Esophagus muscularis mucosa (tissue), 4 donors: ENCODE data around the gene FBXW11. TPM values are rescaled to one million over a fixed set of nuclear protein-coding genes. Genes with fewer than 3 reads are reported as not detected.
"Not testable (repeated sequence)": the region's sequence is repeated elsewhere in the genome, so short reads cannot be mapped to it uniquely, and the experiment has no call there.

ENCODE experiments used
- DNase-seq: peaks from one replicate; pipeline ENCODE4 v3.0.0-alpha.2; 2017; ENCODE audit errors: extremely low spot score
- H3K27ac ChIP-seq, 4 donors: fragments of 200-600 bp; sonication (generic); replicated peaks in 1 of 4; 1 replicate in 3 of 4; 2 replicates in 1 of 4; pipeline ENCODE4 v1.5.1; 2016 to 2019; ENCODE audit warnings: mild to moderate bottlenecking in 1 of 4
- H3K27me3 ChIP-seq, 4 donors: fragments of 200-600 bp; sonication (generic); one replicate each; pipeline versions ENCODE4 v1.5.1 to v1.6.0; 2016 to 2019
- H3K36me3 ChIP-seq, 4 donors: fragments of 200-600 bp; sonication (generic); one replicate each; pipeline ENCODE4 v1.5.1; 2016 to 2019
- H3K4me1 ChIP-seq, 4 donors: fragments of 200-600 bp; sonication (generic); one replicate each; pipeline ENCODE4 v1.5.1; 2016 to 2019
- H3K4me3 ChIP-seq, 4 donors: fragments of 200-600 bp; sonication (generic); 1 replicate in 2 of 4; 2 replicates in 2 of 4; pipeline ENCODE4 v1.5.1; 2016 to 2019; ENCODE audit warnings: mild to moderate bottlenecking in 4 of 4, moderate library complexity in 1 of 4
- H3K9me3 ChIP-seq, 4 donors: fragments of 200-600 bp; sonication (generic); 1 replicate in 3 of 4; 2 replicates in 1 of 4; pipeline ENCODE4 v1.5.1; 2016 to 2019
- CTCF ChIP-seq, 3 experiments: fragments of 200-600 bp in 2 of 3; fragments of 450-650 bp in 1 of 3; sonication (generic) in 2 of 3; IDR thresholded peaks; one replicate each; pipeline ENCODE4 v1.5.1; 2017 to 2019; ENCODE audit warnings: antibody characterized with exemption in 3 of 3, mild to moderate bottlenecking in 2 of 3, moderate library complexity in 1 of 3
- EP300 ChIP-seq: sonication (generic); formaldehyde crosslinking; IDR thresholded peaks from one replicate; pipeline ENCODE4 v1.6.1; 2017; ENCODE audit warnings: antibody characterized with exemption
- POLR2A ChIP-seq: fragments of 450-650 bp; IDR thresholded peaks from one replicate; pipeline ENCODE4 v1.6.1; 2017; ENCODE audit warnings: antibody characterized with exemption, moderate library complexity, mild to moderate bottlenecking, low read depth
- POLR2AphosphoS5 ChIP-seq, 2 donors: sonication (generic); formaldehyde crosslinking; IDR thresholded peaks; one replicate each; pipeline ENCODE4 v1.6.1; 2017; ENCODE audit warnings: antibody characterized with exemption in 2 of 2
- WGBS: methylation state at CpG from one replicate; pipeline ENCODE4 v1.1.5; 2018; 5-methylcytosine and 5-hydroxymethylcytosine counted together
- intact Hi-C: fragments of 100-400 bp; cut with DNase I; formaldehyde crosslinking; loops from one replicate; pipeline ENCODE4 v1.15.1; 2023
- total RNA-seq, 4 donors: library from RNA; depleted of rRNA; stranded (reverse); fragments of >200 nt; gene quantifications; one replicate each; pipeline versions ENCODE4 v1.1.0 to v1.2.1, GENCODE V29; 2016

Gene FBXW11
- total RNA-seq, 4 donors from 2014 or later = 60.8 to 75.6 (median 66.3) TPM

GRCh38 chr5:171927345-171927941 lies 79.0 kb downstream of the FBXW11 start:
- TF ChIP-seq EP300 (no peak), POLR2AphosphoS5 (IDR thresholded peaks at IDR 0.05) (no peak), CTCF (IDR thresholded peaks at IDR 0.05) (no peak), POLR2A (no peak)
- DNase-seq = no peak
- WGBS = 91% methylated on average over 3 of the region's 3 CpGs
- Histone ChIP-seq H3K27me3 (no peaks in the 10 kb centered on the region), H3K36me3 (no peaks in the 10 kb centered on the region), H3K9me3 (no peaks in the 10 kb centered on the region), H3K4me1 (peaks cover 0 to 10% (median 2%) of the 10 kb centered on the region in 4 donors), H3K4me3 (no peak overlapping the region), H3K27ac (no peak overlapping the region)
- intact Hi-C loops = no loop called here

GRCh38 chr5:171926311-171926710 lies 80.1 kb downstream of the FBXW11 start:
- intact Hi-C loops = no loop called here
- TF ChIP-seq EP300 (no peak), POLR2A (no peak), CTCF (IDR thresholded peaks at IDR 0.05) (no peak), POLR2AphosphoS5 (IDR thresholded peaks at IDR 0.05) (no peak)
- H3K4me1 ChIP-seq = peaks cover 0 to 10% (median 2%) of the 10 kb centered on the region in 4 donors
- no peak overlapping the region for H3K4me3 ChIP-seq
- H3K36me3 ChIP-seq = no peaks in the 10 kb centered on the region
- no peaks in the 10 kb centered on the region for H3K9me3 ChIP-seq
- no peak overlapping the region for H3K27ac ChIP-seq
- no peak for DNase-seq
- 88% methylated on average over 8 of the region's 8 CpGs for WGBS
- no peaks in the 10 kb centered on the region for H3K27me3 ChIP-seq

DNA sequence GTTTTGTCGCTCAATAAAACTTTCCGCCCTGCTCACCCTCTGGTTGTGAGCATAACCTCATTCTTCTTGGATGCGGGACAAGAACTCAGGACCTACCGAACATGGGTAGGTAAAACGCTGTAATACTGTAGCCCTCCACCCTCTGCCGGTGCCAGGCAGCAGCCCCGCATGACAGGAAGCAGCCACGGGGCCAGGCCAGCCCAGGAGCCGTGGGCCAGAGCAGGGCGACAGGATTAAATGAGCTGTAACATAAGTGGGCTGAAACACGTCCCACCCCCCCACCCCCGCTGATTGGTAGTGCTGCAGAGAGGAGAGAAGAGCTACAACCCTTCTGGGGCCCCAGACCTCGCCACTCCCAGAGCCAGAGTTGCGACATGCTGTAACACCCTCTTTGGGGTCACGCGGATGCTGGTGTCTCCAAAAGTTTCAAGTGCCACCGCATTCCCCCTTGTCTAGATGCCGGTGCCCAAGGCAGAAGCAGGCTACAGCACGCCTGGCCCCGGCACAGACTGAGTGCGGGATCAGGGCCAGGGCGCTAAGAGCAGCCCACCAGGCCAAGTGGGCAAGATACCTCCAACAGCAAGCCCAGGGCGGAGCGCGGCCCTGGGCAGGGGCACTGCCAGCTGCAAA lies 81.8 kb downstream of the FBXW11 start:
- intact Hi-C loops = no loop called here
- no peaks in the 10 kb centered on the region for H3K36me3 ChIP-seq
- WGBS = 99% methylated on average over 14 of the region's 25 CpGs
- TF ChIP-seq POLR2A (no peak), EP300 (no peak), CTCF (IDR thresholded peaks at IDR 0.05) (no peak), POLR2AphosphoS5 (IDR thresholded peaks at IDR 0.05) (no peak)
- H3K4me1 ChIP-seq = peaks cover 0 to 10% (median 4%) of the 10 kb centered on the region in 4 donors
- no peak overlapping the region for H3K4me3 ChIP-seq
- H3K9me3 ChIP-seq = no peaks in the 10 kb centered on the region
- H3K27me3 ChIP-seq = no peaks in the 10 kb centered on the region
- no peak for DNase-seq
- no peak overlapping the region for H3K27ac ChIP-seq

DNA sequence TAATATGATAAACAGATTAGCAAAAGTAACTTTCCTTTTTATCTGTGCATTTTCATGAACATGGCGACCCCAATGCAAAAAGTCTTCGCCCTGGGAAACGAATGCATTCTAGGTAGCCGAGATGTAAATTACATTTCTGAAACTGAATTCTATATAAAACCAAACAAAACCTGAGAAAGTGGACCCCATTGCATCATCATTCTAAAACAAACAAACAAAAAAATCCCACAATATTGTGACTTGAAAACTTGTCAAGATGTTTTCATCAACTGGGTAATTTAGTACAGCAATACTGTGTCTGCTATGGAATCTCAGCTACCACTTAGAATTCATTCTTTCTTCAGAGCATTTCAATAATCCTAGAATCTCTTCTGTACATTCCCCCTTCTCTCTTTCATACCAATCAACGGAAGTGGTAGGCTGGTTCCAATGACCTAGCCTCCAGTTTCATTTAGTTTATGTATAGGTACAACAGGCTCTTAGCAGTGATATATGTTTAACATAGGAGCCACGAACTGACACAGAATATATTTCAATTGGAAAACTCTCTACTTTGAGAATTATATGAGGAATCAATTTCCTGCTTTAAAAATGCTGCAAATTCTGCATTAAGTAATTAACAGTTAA lies 85.6 kb downstream of the FBXW11 start:
- 90% methylated on average over 6 of the region's 6 CpGs for WGBS
- DNase-seq = no peak
- H3K36me3 ChIP-seq = no peaks in the 10 kb centered on the region
- TF ChIP-seq EP300 (no peak), CTCF (IDR thresholded peaks at IDR 0.05) (no peak), POLR2A (no peak), POLR2AphosphoS5 (IDR thresholded peaks at IDR 0.05) (no peak)
- no peaks in the 10 kb centered on the region for H3K9me3 ChIP-seq
- no peaks in the 10 kb centered on the region for H3K27me3 ChIP-seq
- no peak overlapping the region for H3K27ac ChIP-seq
- peaks cover 0 to 26% (median 13%) of the 10 kb centered on the region in 4 donors for H3K4me1 ChIP-seq
- intact Hi-C loops = no loop called here
- no peak overlapping the region for H3K4me3 ChIP-seq

DNA sequence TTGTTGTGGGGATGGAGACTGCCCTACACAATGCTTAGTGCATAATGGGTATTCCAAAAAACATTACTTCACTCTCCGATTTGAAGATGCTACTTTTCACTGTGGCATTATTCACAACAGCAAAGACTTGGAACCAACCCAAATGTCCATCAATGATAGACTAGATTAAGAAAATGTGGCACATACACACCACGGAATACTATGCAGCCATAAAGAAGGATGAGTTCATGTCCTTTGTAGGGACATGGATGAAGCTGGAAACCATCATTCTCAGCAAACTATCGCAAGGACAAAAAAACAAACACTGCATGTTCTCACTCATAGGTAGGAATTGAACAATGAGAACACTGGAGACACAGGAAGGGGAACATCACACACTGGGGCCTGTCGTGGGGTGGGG lies 90.7 kb downstream of the FBXW11 start:
- WGBS = 93% methylated on average over 4 of the region's 4 CpGs
- H3K36me3 ChIP-seq, H3K9me3 ChIP-seq, DNase-seq, H3K27ac ChIP-seq, intact Hi-C loops, H3K4me3 ChIP-seq, H3K27me3 ChIP-seq: not testable (repeated sequence)
- H3K4me1 ChIP-seq = peaks cover 19 to 51% (median 39%) of the 10 kb centered on the region in 4 donors
